Measurements from ENCODE around the gene FXYD2.
"Not testable (repeated sequence)": the region's sequence is repeated elsewhere in the genome, so short reads cannot be mapped to it uniquely, and the experiment has no call there.

FXYD2 gene

GRCh38 chr11:117820516-117820915 lies 4.0 kb downstream of the FXYD2 start:
- DNase-seq (ENCODE audit: low read depth in 2 of 2) = no peak

- no peak for DNase-seq (ENCODE audit: low read depth in 2 of 2)
Measured at GRCh38 chr11:117820071-117820470, 4.5 kb downstream of the FXYD2 start.

GRCh38 chr11:117819096-117820040 lies 5.2 kb downstream of the FXYD2 start:
- DNase-seq (ENCODE audit: low read depth in 2 of 2) = no peak

GRCh38 chr11:117818041-117818873 lies 6.3 kb downstream of the FXYD2 start:
- peak in 1 of 2 donors; percentile 43 for DNase-seq (ENCODE audit: low read depth in 2 of 2)

GRCh38 chr11:117817368-117818040 lies 7.0 kb downstream of the FXYD2 start:
- peak; percentile 81 to 86 for DNase-seq (ENCODE audit: low read depth in 2 of 2)

GRCh38 chr11:117816846-117817367 lies 7.6 kb downstream of the FXYD2 start:
- DNase-seq (ENCODE audit: low read depth in 2 of 2) = no peak

- DNase-seq (ENCODE audit: low read depth in 2 of 2) = no peak
Measured at GRCh38 chr11:117816151-117816741, 8.3 kb downstream of the FXYD2 start.

GRCh38 chr11:117815262-117815803 lies 9.2 kb downstream of the FXYD2 start:
- peak; percentile 44 to 46 for DNase-seq (ENCODE audit: low read depth in 2 of 2)

GRCh38 chr11:117814766-117815261 lies 9.7 kb downstream of the FXYD2 start:
- peak; percentile 57 to 63 for DNase-seq (ENCODE audit: low read depth in 2 of 2)

- DNase-seq (ENCODE audit: low read depth in 2 of 2) = no peak
Measured at GRCh38 chr11:117814204-117814765, 10.3 kb downstream of the FXYD2 start.

- not testable (repeated sequence) for DNase-seq (ENCODE audit: low read depth in 2 of 2)
Measured at GRCh38 chr11:117810056-117810451, 14.5 kb downstream of the FXYD2 start.

GRCh38 chr11:117809236-117810055 lies 15.1 kb downstream of the FXYD2 start:
- peak; percentile 40 to 52 for DNase-seq (ENCODE audit: low read depth in 2 of 2)

GRCh38 chr11:117808784-117809183 lies 15.8 kb downstream of the FXYD2 start:
- DNase-seq (ENCODE audit: low read depth in 2 of 2) = no peak

GRCh38 chr11:117807482-117808327 lies 16.8 kb downstream of the FXYD2 start:
- peak in 1 of 2 donors; percentile 53 for DNase-seq (ENCODE audit: low read depth in 2 of 2)

GRCh38 chr11:117806846-117807245 lies 17.7 kb downstream of the FXYD2 start:
- no peak for DNase-seq (ENCODE audit: low read depth in 2 of 2)

- no peak for DNase-seq (ENCODE audit: low read depth in 2 of 2)
Measured at GRCh38 chr11:117805045-117805444, 19.5 kb downstream of the FXYD2 start.

GRCh38 chr11:117803896-117804295 lies 20.6 kb downstream of the FXYD2 start:
- DNase-seq (ENCODE audit: low read depth in 2 of 2) = no peak

GRCh38 chr11:117799634-117800033 lies 24.9 kb downstream of the FXYD2 start:
- DNase-seq (ENCODE audit: low read depth in 2 of 2) = no peak
